Heart right ventricle (tissue), 16 donors: ENCODE results near the gene KCNJ5. TPM values are rescaled to one million over a fixed set of nuclear protein-coding genes. Genes with fewer than 3 reads are reported as not detected.

Experiments used
- ATAC-seq, 8 donors: fragments of 200-7000 bp; cut with Tn5 transposase; one replicate each; pipeline ENCODE4 v1.9.1; 2020; ENCODE audit warnings: mild to moderate bottlenecking in 8 of 8, moderate library complexity in 8 of 8, moderate number of reproducible peaks in 1 of 8
- DNase-seq, 2 donors: peaks; one replicate each; pipeline ENCODE4 v3.0.0-alpha.2; 2020
- H3K27ac ChIP-seq, 10 donors: fragments of 200-600 bp; sonication (generic) in 2 of 10; one replicate each; pipeline versions ENCODE4 v1.5.0 to v1.8.0; 2020 to 2022; ENCODE audit warnings: mild to moderate bottlenecking in 3 of 10
- H3K27me3 ChIP-seq, 7 donors: fragments of 200-600 bp; one replicate each; pipeline ENCODE4 v1.8.0; 2021 to 2022; ENCODE audit warnings: mild to moderate bottlenecking in 2 of 7
- H3K36me3 ChIP-seq, 9 donors: fragments of 200-600 bp; sonication (generic) in 1 of 9; one replicate each; pipeline versions ENCODE4 v1.5.0 to v1.8.0; 2020 to 2022; ENCODE audit warnings: mild to moderate bottlenecking in 2 of 9
- H3K4me1 ChIP-seq, 9 donors: fragments of 200-600 bp; sonication (generic) in 1 of 9; one replicate each; pipeline versions ENCODE4 v1.5.0 to v1.8.0; 2020 to 2022; ENCODE audit warnings: mild to moderate bottlenecking in 4 of 9
- H3K4me3 ChIP-seq, 10 donors: fragments of 200-600 bp; sonication (generic) in 2 of 10; one replicate each; pipeline versions ENCODE4 v1.5.0 to v1.8.0; 2020 to 2022; ENCODE audit warnings: mild to moderate bottlenecking in 7 of 10, moderate library complexity in 2 of 10
- H3K9me3 ChIP-seq, 11 donors: fragments of 200-600 bp in 10 of 11; sonication (generic) in 2 of 11; one replicate each; pipeline versions ENCODE4 v1.5.0 to v1.8.0; 2013 to 2022; ENCODE audit warnings: mild to moderate bottlenecking in 2 of 11, control low read depth in 1 of 11, moderate library complexity in 1 of 11
- WGBS, 2 donors: extraction: QIAGEN DNeasy Blood & Tissue Kit; methylation state at CpG; one replicate each; pipeline ENCODE4 v1.1.7; 2013; ENCODE audit warnings: inconsistent platforms in 1 of 2; 5-methylcytosine and 5-hydroxymethylcytosine counted together
- intact Hi-C, 10 donors: fragments of 100-400 bp; cut with DNase I; formaldehyde crosslinking; loops; one replicate each; pipeline versions ENCODE4 v1.11.1 to v1.14.2; 2022
- polyA plus RNA-seq, 2 donors: library from polyadenylated mRNA; stranded (reverse); fragments of 200-250 nt; gene quantifications; one replicate each; pipeline ENCODE4 v1.2.3, GENCODE V29; 2013
- total RNA-seq, 10 donors: library from RNA; stranded (reverse); fragmentation: NEBNext Ultra II Directional in 3 of 10; extraction: Animal tissue kit (Norgen Biotek cat#: 25700) in 3 of 10; gene quantifications; one replicate each; pipeline versions ENCODE4 v1.2.1 to v1.2.4, GENCODE V29; 2021 to 2023
- TF ChIP-seq, protein P1 (sequence below), 9 donors: fragments of 200-600 bp; sonication (generic) in 2 of 9; IDR thresholded peaks; one replicate each; pipeline versions ENCODE4 v1.5.0 to v1.8.0; 2021 to 2022; ENCODE audit warnings: antibody characterized with exemption in 9 of 9, mild to moderate bottlenecking in 5 of 9, moderate library complexity in 1 of 9
- donor health status: Arrhythmogenic right ventricular cardiomyopathy.
- donor health status: ischemic (EF 13 %, LVEDD 7.1; RV severe dilation, severe dysfunction).
- donor health status: healthy with polysubstance abuse.
- donor health status: DM: no; HTN: yes; CAD: no.
- donor health status: DM: no; HTN: no; CAD: no.
- donor health status: ischemic (EF 25% LVEDD 6.9; RV normal size, moderate dysfunction).
- donor health status: ischemic (EF 25% LVEDD 5.7; RV mildly dilated, moderate dysfunction).
- donor health status: healthy.
- donor health status: DM: yes; HTN: yes; CAD: no.
- donor health status: Ischemic cardiomyopathy.
- donor health status: ischemic (EF 35%, LVEDD 5.7; RV mildly dilated, moderate dysfunction).
- donor health status: nonischemic (EF 11% LVEDD 7.7; RV severe dilation, severe dysfunction).
- donor health status: DM: yes; HTN: yes; CAD: no.
- donor health status: PGD.
- donor health status: ischemic (EF 29% LVEDD 5.4; RV normal size, mild dysfunction).
- donor health status: nonischemic (EF 23%, LVEDD 6.1; RV moderate dilation, normal function).

KCNJ5 gene
- total and polyA plus RNA-seq, 12 donors: 1.2 to 32.1 (median 8.1) TPM

DNA sequence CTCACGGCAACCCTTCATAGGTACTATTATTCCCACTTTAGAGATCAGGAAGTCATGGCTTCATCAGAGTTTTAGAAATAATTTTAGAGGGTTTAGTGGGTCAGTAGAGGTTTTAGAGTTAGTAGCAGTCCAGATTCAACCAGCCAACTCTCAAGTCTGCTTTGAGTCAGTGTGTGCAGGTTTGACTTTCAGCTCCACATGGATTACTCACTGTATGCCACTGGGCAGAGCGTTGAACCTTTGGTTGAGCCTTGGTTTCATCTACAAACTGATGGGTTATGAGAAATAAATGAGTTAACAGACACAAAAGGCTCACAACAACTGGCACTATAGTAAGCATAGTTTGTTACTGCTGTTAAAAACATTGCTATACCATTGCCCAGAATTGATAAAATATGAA, 70.5 kb downstream of the KCNJ5 start:
- no peak overlapping the region for H3K27ac ChIP-seq
- DNase-seq (no peak), ATAC-seq (no peak)
- H3K9me3 ChIP-seq: no peaks in the 10 kb centered on the region
- H3K4me1 ChIP-seq: peaks cover 0 to 17% (median 0%) of the 10 kb centered on the region in 9 donors
- TF ChIP-seq, protein P1, sequence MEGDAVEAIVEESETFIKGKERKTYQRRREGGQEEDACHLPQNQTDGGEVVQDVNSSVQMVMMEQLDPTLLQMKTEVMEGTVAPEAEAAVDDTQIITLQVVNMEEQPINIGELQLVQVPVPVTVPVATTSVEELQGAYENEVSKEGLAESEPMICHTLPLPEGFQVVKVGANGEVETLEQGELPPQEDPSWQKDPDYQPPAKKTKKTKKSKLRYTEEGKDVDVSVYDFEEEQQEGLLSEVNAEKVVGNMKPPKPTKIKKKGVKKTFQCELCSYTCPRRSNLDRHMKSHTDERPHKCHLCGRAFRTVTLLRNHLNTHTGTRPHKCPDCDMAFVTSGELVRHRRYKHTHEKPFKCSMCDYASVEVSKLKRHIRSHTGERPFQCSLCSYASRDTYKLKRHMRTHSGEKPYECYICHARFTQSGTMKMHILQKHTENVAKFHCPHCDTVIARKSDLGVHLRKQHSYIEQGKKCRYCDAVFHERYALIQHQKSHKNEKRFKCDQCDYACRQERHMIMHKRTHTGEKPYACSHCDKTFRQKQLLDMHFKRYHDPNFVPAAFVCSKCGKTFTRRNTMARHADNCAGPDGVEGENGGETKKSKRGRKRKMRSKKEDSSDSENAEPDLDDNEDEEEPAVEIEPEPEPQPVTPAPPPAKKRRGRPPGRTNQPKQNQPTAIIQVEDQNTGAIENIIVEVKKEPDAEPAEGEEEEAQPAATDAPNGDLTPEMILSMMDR (IDR thresholded peaks at IDR 0.05): no peak
- intact Hi-C loops: no loop called here
- no peaks in the 10 kb centered on the region for H3K36me3 ChIP-seq
- H3K27me3 ChIP-seq: peaks cover 0 to 18% (median 6%) of the 10 kb centered on the region in 7 donors
- 98 to 99% methylated on average over 2 of the region's 2 CpGs for WGBS, 2 donors
- H3K4me3 ChIP-seq: no peak overlapping the region

DNA sequence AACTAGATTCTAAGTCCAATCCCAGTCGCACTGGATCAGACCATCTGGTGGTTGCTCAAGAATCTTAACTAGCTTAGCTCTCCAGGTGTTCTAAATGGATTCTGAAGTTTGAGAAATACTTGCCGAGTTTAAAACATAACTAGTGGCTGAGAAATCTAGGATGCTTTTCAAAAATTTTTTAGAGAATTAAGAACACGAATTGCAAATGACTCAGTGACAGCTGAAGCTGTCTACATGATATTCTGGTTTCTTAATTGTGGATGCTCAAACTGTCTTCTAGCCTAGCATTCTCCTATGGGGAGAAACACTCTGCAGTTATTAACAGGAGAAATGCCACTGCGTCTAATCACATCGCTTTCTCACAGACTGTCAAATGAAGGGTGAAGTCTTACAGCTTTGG, 71.7 kb downstream of the KCNJ5 start:
- TF ChIP-seq, protein P1 (IDR thresholded peaks at IDR 0.05): no peak
- intact Hi-C loops: no loop called here
- WGBS, 2 donors: 88 to 89% methylated on average over 5 of the region's 5 CpGs
- Histone ChIP-seq H3K4me1 (peaks cover 0 to 17% (median 0%) of the 10 kb centered on the region in 9 donors), H3K27me3 (peaks cover 0 to 8% (median 0%) of the 10 kb centered on the region in 7 donors), H3K36me3 (no peaks in the 10 kb centered on the region), H3K9me3 (no peaks in the 10 kb centered on the region), H3K27ac (no peak overlapping the region), H3K4me3 (no peak overlapping the region)
- no peak for ATAC-seq
- no peak for DNase-seq

DNA sequence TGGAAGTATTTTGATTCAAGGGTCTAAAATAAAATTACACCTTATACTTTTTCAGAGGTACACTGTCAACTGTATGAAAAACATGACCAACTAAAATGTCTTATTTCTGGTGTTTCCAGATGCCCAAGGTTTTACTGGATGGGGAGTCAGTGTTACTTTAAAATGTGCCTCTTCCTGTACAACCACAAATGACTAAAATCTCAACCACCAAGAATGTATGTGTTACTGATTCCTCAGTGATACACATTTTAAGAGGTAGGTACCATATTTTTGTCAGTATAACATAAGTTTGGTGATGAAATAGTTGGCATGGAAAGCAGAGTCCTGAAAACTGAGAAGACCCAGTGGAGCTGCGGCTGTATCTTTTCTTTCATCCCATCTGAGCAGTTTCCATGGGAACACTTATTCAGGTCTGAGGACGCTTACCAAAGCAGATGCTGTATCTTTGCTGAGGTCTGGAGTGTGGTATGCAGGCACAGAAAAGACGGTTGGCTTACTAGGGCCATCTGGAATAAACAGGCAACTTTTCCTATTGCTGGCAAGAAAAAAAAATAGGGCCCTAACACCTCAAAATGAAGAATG, 72.7 kb downstream of the KCNJ5 start:
- no peak for DNase-seq
- H3K36me3 ChIP-seq: peaks cover 0 to 9% (median 0%) of the 10 kb centered on the region in 9 donors
- peaks cover 0 to 17% (median 0%) of the 10 kb centered on the region in 9 donors for H3K4me1 ChIP-seq
- no peak overlapping the region for H3K4me3 ChIP-seq
- no peak overlapping the region for H3K27ac ChIP-seq
- intact Hi-C loops: no loop called here
- WGBS, 2 donors: 83 to 91% methylated on average over 3 of the region's 3 CpGs
- no peaks in the 10 kb centered on the region for H3K9me3 ChIP-seq
- TF ChIP-seq, protein P1 (IDR thresholded peaks at IDR 0.05): no peak
- no peak for ATAC-seq
- H3K27me3 ChIP-seq: peaks cover 0 to 3% (median 0%) of the 10 kb centered on the region in 7 donors

DNA sequence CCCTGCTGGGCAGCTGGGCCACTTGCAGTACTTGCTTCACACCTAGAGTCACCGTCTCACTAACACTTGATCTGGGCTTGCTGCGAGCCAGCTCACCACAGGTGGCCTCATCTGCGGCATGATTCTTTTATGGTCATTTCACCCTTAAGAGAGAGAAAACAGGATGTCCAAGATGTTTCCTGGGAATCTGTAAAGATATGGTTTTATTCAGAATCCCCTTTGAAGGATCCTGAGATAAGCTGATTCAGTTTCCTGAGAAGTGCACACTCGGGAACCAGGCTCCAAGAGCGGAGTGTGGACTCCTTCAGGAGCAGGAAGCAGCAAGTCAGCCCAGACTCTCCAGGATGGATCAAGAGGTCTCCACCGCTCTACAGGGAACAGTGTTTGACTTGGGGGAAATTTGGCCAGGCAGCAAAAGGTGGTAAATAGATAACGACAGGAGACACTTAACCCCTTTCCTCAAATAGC, 73.3 kb downstream of the KCNJ5 start:
- DNase-seq (no peak), ATAC-seq (no peak)
- intact Hi-C loops: no loop called here
- H3K4me3 ChIP-seq: no peak overlapping the region
- 57 to 68% methylated on average over 7 of the region's 7 CpGs for WGBS, 2 donors
- TF ChIP-seq, protein P1 (IDR thresholded peaks at IDR 0.05): no peak
- H3K9me3 ChIP-seq: no peaks in the 10 kb centered on the region
- peaks cover 0 to 16% (median 0%) of the 10 kb centered on the region in 9 donors for H3K36me3 ChIP-seq
- H3K27me3 ChIP-seq: no peaks in the 10 kb centered on the region
- peaks cover 0 to 17% (median 0%) of the 10 kb centered on the region in 9 donors for H3K4me1 ChIP-seq
- H3K27ac ChIP-seq: no peak overlapping the region
